Fibroblast of mammary gland (primary cell): ENCODE data around the gene AUTS2.

Experiments used
- DNase-seq: peaks from one replicate; pipeline ENCODE4 v3.0.0-alpha.2; 2010; ENCODE audit warnings: low read depth
- H3K4me3 ChIP-seq: 2 replicates; pipeline ENCODE4 v1.5.1; 2011; ENCODE audit warnings: low read depth, mild to moderate bottlenecking, low read length, moderate library complexity; ENCODE audit not compliant: control insufficient read depth
- CTCF ChIP-seq: conservative IDR thresholded peaks from 2 replicates; pipeline ENCODE4 v1.5.1; 2011; ENCODE audit warnings: low read depth, low read length, inconsistent platforms; ENCODE audit not compliant: control insufficient read depth, insufficient read depth

Gene AUTS2

GRCh38 chr7:70317356-70317755, 719.1 kb downstream of the AUTS2 start:
- H3K4me3 ChIP-seq = no peak overlapping the region
- no peak for TF ChIP-seq CTCF

GRCh38 chr7:70318511-70318910, 720.2 kb downstream of the AUTS2 start:
- H3K4me3 ChIP-seq = no peak overlapping the region
- DNase-seq = no peak
- TF ChIP-seq CTCF = no peak

More at GRCh38 chr7:70317356-70317755, 719.1 kb downstream of the AUTS2 start:
- DNase-seq = peak; percentile 30

GRCh38 chr7:70319057-70319456, 720.8 kb downstream of the AUTS2 start:
- no peak for DNase-seq
- no peak overlapping the region for H3K4me3 ChIP-seq
- TF ChIP-seq CTCF = no peak

- TF ChIP-seq CTCF = no peak
- DNase-seq = no peak
Measured at GRCh38 chr7:70321016-70321590, 722.8 kb downstream of the AUTS2 start.

GRCh38 chr7:70322856-70323255, 724.6 kb downstream of the AUTS2 start:
- no peak for TF ChIP-seq CTCF
- no peak for DNase-seq
- no peak overlapping the region for H3K4me3 ChIP-seq

More at GRCh38 chr7:70321016-70321590, 722.8 kb downstream of the AUTS2 start:
- H3K4me3 ChIP-seq = no peak overlapping the region

- DNase-seq = peak; percentile 85
- no peak for TF ChIP-seq CTCF
Measured at GRCh38 chr7:70325509-70326101, 727.3 kb downstream of the AUTS2 start.

More at GRCh38 chr7:70325509-70326101, 727.3 kb downstream of the AUTS2 start:
- no peak overlapping the region for H3K4me3 ChIP-seq
